Amniotic stem cell (primary cell): ENCODE measurements around the gene SAMD15.
"Not testable (repeated sequence)": the region's sequence is repeated elsewhere in the genome, so short reads cannot be mapped to it uniquely, and the experiment has no call there.

ENCODE experiments used
- DNase-seq: peaks from one replicate; lab custom pipeline; 2025; lab: John Stamatoyannopoulos, UW

SAMD15 gene

GRCh38 chr14:77375973-77376770 is 1.0 kb upstream of the SAMD15 start:
- no peak for DNase-seq

- DNase-seq = no peak
These were observed 294 bp downstream of the SAMD15 start for GRCh38 chr14:77377502-77377844.

GRCh38 chr14:77378701-77379100 is 1.5 kb downstream of the SAMD15 start:
- no peak for DNase-seq

- no peak for DNase-seq
These were observed 13.0 kb downstream of the SAMD15 start for GRCh38 chr14:77390188-77390587.

GRCh38 chr14:77400216-77400615 is 23.0 kb downstream of the SAMD15 start:
- no peak for DNase-seq

- no peak for DNase-seq
These were observed 26.6 kb downstream of the SAMD15 start for GRCh38 chr14:77403768-77404167.

GRCh38 chr14:77406086-77406485 is 28.9 kb downstream of the SAMD15 start:
- DNase-seq = no peak

- no peak for DNase-seq
These were observed 29.5 kb downstream of the SAMD15 start for GRCh38 chr14:77406718-77407117.

GRCh38 chr14:77407158-77407557 is 30.0 kb downstream of the SAMD15 start:
- DNase-seq = no peak

- no peak for DNase-seq
These were observed 32.0 kb downstream of the SAMD15 start for GRCh38 chr14:77409131-77409533.

- not testable (repeated sequence) for DNase-seq
These were observed 38.3 kb downstream of the SAMD15 start for GRCh38 chr14:77415403-77416030.

GRCh38 chr14:77416098-77416497 is 38.9 kb downstream of the SAMD15 start:
- DNase-seq = not testable (repeated sequence)

- no peak for DNase-seq
These were observed 39.7 kb downstream of the SAMD15 start for GRCh38 chr14:77416836-77417235.

- no peak for DNase-seq
These were observed 44.0 kb downstream of the SAMD15 start for GRCh38 chr14:77421201-77421600.

- DNase-seq = no peak
These were observed 46.2 kb downstream of the SAMD15 start, which contains the start of gene NOXRED1 for GRCh38 chr14:77423423-77423822. TSS of gene NOXRED1 (minus strand) at chr14:77423523. CDS start at chr14:77422889, 634 bp downstream.

GRCh38 chr14:77424862-77425261 is 47.7 kb downstream of the SAMD15 start:
- no peak for DNase-seq

- no peak for DNase-seq
These were observed 49.2 kb downstream of the SAMD15 start for GRCh38 chr14:77426396-77426795.

- DNase-seq = no peak
These were observed 58.9 kb downstream of the SAMD15 start for GRCh38 chr14:77436042-77436441.

- no peak for DNase-seq
These were observed 61.4 kb downstream of the SAMD15 start for GRCh38 chr14:77438596-77438995.

GRCh38 chr14:77439861-77440260 is 62.7 kb downstream of the SAMD15 start:
- no peak for DNase-seq
